Naive B cell (primary cell): ENCODE data around the gene SLC25A28. TPM values are rescaled to one million over a fixed set of nuclear protein-coding genes. Genes with fewer than 3 reads are reported as not detected.
A peak's percentile ranks its signal among the peaks of the same experiment; 100 is the strongest.

Experiments
- ATAC-seq, 2 donors: fragments of 150-1000 bp; cut with Tn5 transposase; 2 replicates each; pipeline ENCODE4 v1.10.0; 2021; ENCODE audit warnings: low read depth in 2 of 2, mild to moderate bottlenecking in 2 of 2, moderate library complexity in 2 of 2
- DNase-seq: peaks from one replicate; pipeline ENCODE4 v3.0.0; 2022
- H3K27ac Mint-ChIP-seq, 6 donors: one replicate each; pipeline ENCODE4 v1.8.0; 2020 to 2022; ENCODE audit warnings: mild to moderate bottlenecking in 6 of 6, mixed read lengths in 6 of 6, moderate library complexity in 5 of 6, inconsistent platforms in 2 of 6
- H3K27me3 Mint-ChIP-seq, 3 donors: one replicate each; pipeline ENCODE4 v1.8.0; 2021 to 2022; ENCODE audit warnings: mixed read lengths in 3 of 3, mild to moderate bottlenecking in 1 of 3
- H3K36me3 Mint-ChIP-seq, 2 donors: one replicate each; pipeline ENCODE4 v1.8.0; 2020 to 2022; ENCODE audit warnings: mixed read lengths in 2 of 2, inconsistent platforms in 1 of 2, mild to moderate bottlenecking in 1 of 2
- H3K4me1 Mint-ChIP-seq, 3 donors: one replicate each; pipeline ENCODE4 v1.8.0; 2020 to 2022; ENCODE audit warnings: mixed read lengths in 3 of 3, inconsistent platforms in 1 of 3, mild to moderate bottlenecking in 1 of 3, moderate library complexity in 1 of 3
- H3K4me3 Mint-ChIP-seq, 8 donors: one replicate each; pipeline ENCODE4 v1.8.0; 2020 to 2022; ENCODE audit warnings: mild to moderate bottlenecking in 8 of 8, mixed read lengths in 8 of 8, moderate library complexity in 8 of 8, inconsistent platforms in 2 of 8
- H3K9me3 Mint-ChIP-seq, 7 donors: one replicate each; pipeline ENCODE4 v1.8.0; 2020 to 2022; ENCODE audit warnings: mixed read lengths in 7 of 7, mild to moderate bottlenecking in 5 of 7, inconsistent platforms in 2 of 7, moderate library complexity in 1 of 7
- polyA plus RNA-seq, 6 donors: library from polyadenylated mRNA; unstranded; fragments of 300-500 nt; fragmentation: Illumina TruSeq; gene quantifications; one replicate each; pipeline ENCODE4 v1.2.3, GENCODE V29; 2021; ENCODE audit warnings: low read depth in 6 of 6

SLC25A28 gene, protein sequence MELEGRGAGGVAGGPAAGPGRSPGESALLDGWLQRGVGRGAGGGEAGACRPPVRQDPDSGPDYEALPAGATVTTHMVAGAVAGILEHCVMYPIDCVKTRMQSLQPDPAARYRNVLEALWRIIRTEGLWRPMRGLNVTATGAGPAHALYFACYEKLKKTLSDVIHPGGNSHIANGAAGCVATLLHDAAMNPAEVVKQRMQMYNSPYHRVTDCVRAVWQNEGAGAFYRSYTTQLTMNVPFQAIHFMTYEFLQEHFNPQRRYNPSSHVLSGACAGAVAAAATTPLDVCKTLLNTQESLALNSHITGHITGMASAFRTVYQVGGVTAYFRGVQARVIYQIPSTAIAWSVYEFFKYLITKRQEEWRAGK
- polyA plus RNA-seq = 10 to 100 TPM; 18.0 to 47.8 (median 28.4) TPM

DNA sequence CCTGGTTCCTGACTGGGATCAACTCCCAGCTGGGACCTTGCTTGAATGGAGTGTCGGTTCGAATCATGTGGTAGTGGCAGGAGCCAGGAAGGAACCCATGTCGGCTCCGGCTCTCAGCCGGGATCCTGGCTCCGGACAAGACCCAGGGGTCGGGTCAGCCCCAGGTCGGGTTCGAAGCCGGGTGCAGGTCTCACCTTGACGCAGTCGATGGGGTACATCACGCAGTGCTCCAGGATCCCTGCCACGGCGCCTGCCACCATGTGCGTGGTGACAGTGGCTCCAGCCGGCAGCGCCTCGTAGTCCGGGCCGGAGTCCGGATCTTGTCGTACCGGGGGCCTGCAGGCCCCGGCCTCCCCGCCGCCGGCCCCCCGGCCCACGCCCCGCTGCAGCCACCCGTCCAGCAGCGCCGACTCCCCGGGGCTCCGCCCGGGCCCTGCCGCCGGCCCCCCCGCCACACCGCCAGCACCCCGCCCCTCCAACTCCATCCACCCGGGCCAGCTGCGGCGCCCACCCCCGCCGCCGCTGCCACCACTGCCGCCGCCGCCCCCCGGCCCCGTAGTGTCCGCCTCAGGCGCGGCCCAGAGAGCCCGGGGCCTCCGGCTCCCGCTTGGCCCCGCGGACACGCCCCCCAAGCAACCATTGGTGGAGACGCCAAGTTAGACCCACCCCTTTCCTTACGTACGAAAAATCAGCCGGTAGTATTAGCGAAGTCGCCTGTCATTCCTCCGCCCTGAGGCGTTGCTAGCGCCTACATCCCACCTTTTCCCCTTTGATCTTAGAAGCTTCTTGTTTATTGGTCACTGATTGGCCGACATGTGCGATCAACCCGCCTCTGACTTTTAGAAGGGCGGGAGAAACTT lies at the start of gene SLC25A28:
SLC25A28 (minus strand) TSS at position 589 of the 860 bp plus-strand sequence; CDS start at position 485, 104 bp downstream.
- peak within 1 kb of the TSS; percentile 91 to 99 (median 97) for H3K27ac Mint-ChIP-seq
- ATAC-seq (no peak), DNase-seq (peak; percentile 95)
- peak within 1 kb of the TSS; percentile 72 to 96 (median 94) for H3K4me3 Mint-ChIP-seq
- H3K4me1 Mint-ChIP-seq = peaks cover 35 to 58% (median 45%) of the 10 kb centered on the region in 3 donors
- no peaks in the 10 kb centered on the region for H3K9me3 Mint-ChIP-seq
- no peaks in the 10 kb centered on the region for H3K27me3 Mint-ChIP-seq
- H3K36me3 Mint-ChIP-seq = no peaks in the 10 kb centered on the region

DNA sequence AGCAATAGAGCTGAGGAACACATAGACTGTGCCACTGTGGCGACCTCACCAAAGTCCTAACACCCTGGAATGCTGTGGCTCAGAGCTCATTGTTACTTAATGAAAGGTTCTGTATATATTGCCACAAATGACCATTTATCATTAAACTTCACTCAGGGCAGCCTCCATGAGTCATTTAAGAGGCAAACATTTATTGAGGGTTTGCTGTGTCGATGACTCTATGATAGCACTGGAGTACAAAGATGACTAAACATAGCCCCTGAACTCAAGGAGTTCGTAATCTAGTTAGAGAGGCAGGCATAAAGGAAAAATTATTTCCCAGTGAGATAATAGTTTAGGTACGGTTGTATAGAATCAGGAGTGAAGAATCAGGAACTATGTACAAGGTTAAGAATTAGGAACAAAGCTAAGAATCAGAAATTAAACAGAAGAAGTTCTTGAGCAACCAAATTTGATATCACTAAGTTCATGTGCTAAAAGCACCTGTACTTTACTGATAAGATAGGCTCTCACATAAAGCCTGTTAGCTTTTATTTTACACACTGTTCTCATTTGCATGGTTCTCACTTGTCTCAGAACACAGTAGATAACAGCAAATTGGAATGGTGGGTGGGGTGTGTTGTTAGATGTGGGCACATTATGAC lies 47.0 kb upstream of the SLC25A28 start:
- H3K4me3 Mint-ChIP-seq = no peak overlapping the region
- H3K27ac Mint-ChIP-seq = no peak overlapping the region
- H3K4me1 Mint-ChIP-seq = no peaks in the 10 kb centered on the region
- no peak for DNase-seq
- no peaks in the 10 kb centered on the region for H3K27me3 Mint-ChIP-seq
- H3K36me3 Mint-ChIP-seq = peaks cover 7 to 12% of the 10 kb centered on the region in 2 donors
- H3K9me3 Mint-ChIP-seq = no peaks in the 10 kb centered on the region
- ATAC-seq = no peak

DNA sequence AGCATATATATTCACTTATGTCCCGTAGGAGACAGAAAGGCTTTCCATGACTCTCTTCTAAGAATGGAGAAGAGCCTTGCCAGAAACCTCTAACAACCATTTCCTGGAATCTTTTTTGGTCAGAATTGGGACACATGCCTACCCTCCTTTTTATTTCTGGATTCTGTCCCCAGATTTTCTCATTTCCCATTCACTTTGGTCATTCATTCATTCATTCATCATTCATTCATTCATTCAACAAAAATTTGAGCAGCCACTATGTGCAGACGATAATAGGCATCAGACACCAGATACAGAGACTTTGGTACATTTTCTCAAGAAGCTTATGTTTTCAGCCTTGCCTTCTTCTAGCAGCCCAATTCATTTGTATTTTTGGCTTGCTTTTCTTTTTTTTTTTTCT lies 45.1 kb upstream of the SLC25A28 start:
- no peaks in the 10 kb centered on the region for H3K9me3 Mint-ChIP-seq
- H3K36me3 Mint-ChIP-seq = peaks cover 7 to 12% of the 10 kb centered on the region in 2 donors
- no peak for ATAC-seq
- no peak for DNase-seq
- peaks cover 0 to under 1% (median under 1%) of the 10 kb centered on the region in 3 donors for H3K4me1 Mint-ChIP-seq
- H3K27ac Mint-ChIP-seq = no peak overlapping the region
- H3K27me3 Mint-ChIP-seq = no peaks in the 10 kb centered on the region
- H3K4me3 Mint-ChIP-seq = no peak overlapping the region

DNA sequence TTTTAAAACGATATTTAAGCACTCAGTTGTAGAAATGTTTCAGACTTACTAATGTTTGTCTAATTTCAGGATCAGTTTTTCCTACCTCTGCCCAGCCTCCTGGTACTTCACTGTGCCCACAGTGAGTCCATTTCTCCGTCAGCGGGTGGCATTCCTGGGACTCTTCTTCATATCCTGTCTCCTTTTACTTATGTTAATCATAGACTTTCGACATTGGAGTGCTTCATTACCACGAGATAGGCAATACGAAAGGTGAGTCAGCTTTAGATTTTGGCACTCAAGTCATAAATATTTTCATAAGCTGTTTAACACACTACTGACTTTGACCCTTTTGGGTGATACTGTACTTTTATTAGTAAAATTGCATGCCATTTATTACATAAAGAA lies 41.1 kb upstream of the SLC25A28 start:
- H3K27ac Mint-ChIP-seq = no peak overlapping the region
- peaks cover 1 to 3% (median 2%) of the 10 kb centered on the region in 3 donors for H3K27me3 Mint-ChIP-seq

DNA sequence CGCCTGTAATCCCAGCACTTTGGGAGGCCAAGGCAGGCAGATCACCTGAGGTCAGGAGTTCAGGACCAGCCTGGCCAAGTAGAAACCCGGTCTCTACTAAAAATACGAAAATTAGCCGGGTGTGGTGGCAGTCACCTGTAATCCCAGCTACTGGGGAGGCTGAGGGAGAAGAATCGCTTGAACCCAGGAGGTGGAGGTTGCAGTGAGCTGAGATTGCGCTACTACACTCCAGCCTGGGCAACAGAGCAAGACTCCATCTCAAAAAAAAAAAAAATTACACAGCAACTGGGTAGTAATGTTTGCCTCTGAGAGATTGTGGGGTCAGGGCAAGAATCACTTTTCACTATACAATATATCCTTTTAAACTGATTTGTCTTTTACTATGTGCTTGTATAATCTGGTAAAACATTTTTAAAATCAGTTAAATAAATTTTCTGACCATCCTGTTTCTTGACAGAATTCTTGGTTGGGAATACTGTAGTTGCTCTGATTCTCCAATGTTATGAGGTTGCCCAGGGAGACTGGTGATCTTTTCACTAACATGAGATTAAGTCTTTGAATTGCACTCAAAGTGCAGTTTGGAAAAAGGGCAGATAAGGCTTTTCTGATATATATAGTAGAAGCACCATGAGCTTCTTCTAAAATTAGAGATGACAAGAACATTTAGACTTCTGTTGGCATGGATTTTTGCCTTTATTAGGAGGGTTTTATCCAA lies 40.6 kb upstream of the SLC25A28 start:
- Mint-ChIP-seq H3K4me3 (peak overlapping the region in 3 of 8 donors; percentile 40 to 81 (median 48)), H3K4me1 (peaks cover 19 to 23% (median 22%) of the 10 kb centered on the region in 3 donors), H3K36me3 (peaks cover 0 to 3% of the 10 kb centered on the region in 2 donors), H3K9me3 (no peaks in the 10 kb centered on the region), H3K27ac (no peak overlapping the region), H3K27me3 (peaks cover 4 to 8% (median 8%) of the 10 kb centered on the region in 3 donors)
- ATAC-seq (no peak), DNase-seq (no peak)

More for the DNA sequence above, 41.1 kb upstream of the SLC25A28 start:
- ATAC-seq (no peak), DNase-seq (no peak)
- H3K36me3 Mint-ChIP-seq = peaks cover 0 to 7% of the 10 kb centered on the region in 2 donors
- no peaks in the 10 kb centered on the region for H3K9me3 Mint-ChIP-seq
- H3K4me3 Mint-ChIP-seq = peak overlapping the region in 1 of 8 donors; percentile 67
- H3K4me1 Mint-ChIP-seq = peaks cover 19 to 23% (median 22%) of the 10 kb centered on the region in 3 donors

DNA sequence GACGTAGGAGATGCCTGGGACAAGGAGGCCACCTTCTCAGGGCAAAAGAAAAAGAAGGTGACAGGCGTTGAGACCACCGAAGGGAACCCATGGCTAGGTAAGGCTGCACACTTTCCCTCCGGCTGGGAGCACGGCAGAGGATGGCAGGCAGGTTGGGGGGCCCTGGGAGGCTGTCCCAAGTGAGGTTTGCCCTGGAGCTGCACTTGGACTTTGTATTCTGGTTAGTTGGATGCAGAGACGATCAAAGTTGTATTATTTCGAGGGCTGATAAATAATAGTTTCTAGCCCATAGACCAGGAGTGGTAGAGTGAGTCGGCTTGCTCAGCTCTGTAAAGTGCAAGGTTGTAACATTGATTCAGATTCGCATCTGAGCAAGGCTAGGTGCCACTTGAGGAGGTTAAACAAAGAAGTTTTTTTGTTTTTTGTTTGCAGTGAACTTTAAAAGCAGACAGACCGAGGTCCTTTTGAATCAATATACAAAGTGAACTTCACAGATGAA lies 39.7 kb upstream of the SLC25A28 start:
- ATAC-seq (no peak), DNase-seq (no peak)
- Mint-ChIP-seq H3K27me3 (peaks cover 4 to 12% (median 10%) of the 10 kb centered on the region in 3 donors), H3K27ac (peak overlapping the region in 2 of 6 donors; percentile 51 to 85), H3K4me1 (peaks cover 19 to 23% (median 22%) of the 10 kb centered on the region in 3 donors), H3K9me3 (no peaks in the 10 kb centered on the region), H3K4me3 (peak overlapping the region; percentile 73 to 93 (median 89)), H3K36me3 (no peaks in the 10 kb centered on the region)

DNA sequence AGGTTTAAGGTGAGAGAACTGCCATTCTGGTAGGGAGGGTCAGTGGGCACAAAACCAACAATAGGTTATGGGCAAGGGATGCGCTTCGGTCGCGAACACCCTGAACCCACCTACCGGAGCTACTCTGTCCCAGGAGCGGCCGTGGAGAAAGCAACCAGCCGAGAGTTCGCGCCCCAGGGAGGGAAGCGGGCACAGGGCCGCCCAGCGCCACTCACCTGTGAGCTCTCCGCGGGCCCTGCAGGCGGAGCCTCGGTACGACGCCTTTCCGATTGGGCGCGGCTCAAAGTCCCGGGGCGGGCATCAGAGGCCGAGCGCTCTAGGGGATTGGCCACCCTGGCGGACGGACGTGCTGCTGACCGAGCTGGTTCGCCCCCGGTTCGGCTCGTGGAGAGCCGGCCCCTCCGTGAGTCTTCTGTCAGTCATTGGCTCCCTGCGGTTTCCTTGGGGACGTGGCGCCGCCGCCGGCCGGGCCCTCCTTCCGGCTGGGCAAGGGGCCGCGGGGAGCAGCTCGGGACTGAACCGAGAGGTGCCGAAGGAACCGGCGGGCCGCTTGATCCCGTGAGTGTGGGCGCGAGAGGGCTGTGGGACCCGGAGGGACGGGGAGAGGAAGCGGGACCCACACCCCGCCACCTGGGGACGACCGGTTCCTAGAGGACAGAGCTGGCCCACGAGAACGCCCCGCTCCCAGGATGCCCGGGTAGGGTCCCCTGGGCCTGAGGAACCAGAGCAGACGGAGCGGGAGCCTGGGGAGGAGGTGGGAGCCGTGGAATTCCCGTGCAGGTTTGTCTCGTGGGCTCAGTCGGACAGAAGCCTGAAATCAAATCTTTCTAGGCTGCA lies 39.0 kb upstream of the SLC25A28 start, which contains the start of gene ENTPD7:
ENTPD7 (plus strand) TSS at position 479 of the 837 bp plus-strand sequence. CDS start 448 bp downstream, outside the sequence.
- no peaks in the 10 kb centered on the region for H3K36me3 Mint-ChIP-seq
- no peaks in the 10 kb centered on the region for H3K9me3 Mint-ChIP-seq
- peak; percentile 87 for DNase-seq
- H3K4me3 Mint-ChIP-seq = peak within 1 kb of the TSS; percentile 73 to 93 (median 89)
- peak within 1 kb of the TSS; percentile 4 to 87 (median 78) for H3K27ac Mint-ChIP-seq
- peaks cover 4 to 14% (median 10%) of the 10 kb centered on the region in 3 donors for H3K27me3 Mint-ChIP-seq
- peak; percentile 97 to 98 for ATAC-seq
- H3K4me1 Mint-ChIP-seq = peaks cover 19 to 23% (median 22%) of the 10 kb centered on the region in 3 donors

DNA sequence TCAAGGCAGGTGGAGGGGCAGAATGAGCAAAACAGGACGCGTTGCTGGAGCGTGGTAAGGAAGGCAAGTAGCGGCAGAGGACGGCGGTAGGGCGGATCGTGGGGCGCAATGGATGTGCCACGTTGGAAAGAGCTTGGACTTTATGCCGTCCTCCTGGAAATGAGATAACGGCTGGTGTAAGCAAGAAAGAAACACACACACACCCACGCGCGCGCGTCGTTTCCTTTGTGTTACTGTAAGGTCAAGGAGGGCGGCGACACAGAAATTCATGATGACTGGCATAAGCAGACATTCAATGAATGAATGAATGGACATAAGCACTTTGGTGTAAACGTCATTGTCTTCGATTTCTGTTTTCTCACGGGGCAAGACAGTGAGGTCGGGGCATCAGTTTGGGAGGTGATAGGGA lies 38.4 kb upstream of the SLC25A28 start:
- peak in 1 of 2 donors; percentile 1 for ATAC-seq
- H3K4me3 Mint-ChIP-seq = peak overlapping the region; percentile 73 to 93 (median 89)
- peak overlapping the region; percentile 4 to 87 (median 65) for H3K27ac Mint-ChIP-seq
- peaks cover 19 to 23% (median 22%) of the 10 kb centered on the region in 3 donors for H3K4me1 Mint-ChIP-seq
- H3K9me3 Mint-ChIP-seq = no peaks in the 10 kb centered on the region
- DNase-seq = no peak
- H3K36me3 Mint-ChIP-seq = no peaks in the 10 kb centered on the region
- H3K27me3 Mint-ChIP-seq = peaks cover 9 to 20% (median 10%) of the 10 kb centered on the region in 3 donors

DNA sequence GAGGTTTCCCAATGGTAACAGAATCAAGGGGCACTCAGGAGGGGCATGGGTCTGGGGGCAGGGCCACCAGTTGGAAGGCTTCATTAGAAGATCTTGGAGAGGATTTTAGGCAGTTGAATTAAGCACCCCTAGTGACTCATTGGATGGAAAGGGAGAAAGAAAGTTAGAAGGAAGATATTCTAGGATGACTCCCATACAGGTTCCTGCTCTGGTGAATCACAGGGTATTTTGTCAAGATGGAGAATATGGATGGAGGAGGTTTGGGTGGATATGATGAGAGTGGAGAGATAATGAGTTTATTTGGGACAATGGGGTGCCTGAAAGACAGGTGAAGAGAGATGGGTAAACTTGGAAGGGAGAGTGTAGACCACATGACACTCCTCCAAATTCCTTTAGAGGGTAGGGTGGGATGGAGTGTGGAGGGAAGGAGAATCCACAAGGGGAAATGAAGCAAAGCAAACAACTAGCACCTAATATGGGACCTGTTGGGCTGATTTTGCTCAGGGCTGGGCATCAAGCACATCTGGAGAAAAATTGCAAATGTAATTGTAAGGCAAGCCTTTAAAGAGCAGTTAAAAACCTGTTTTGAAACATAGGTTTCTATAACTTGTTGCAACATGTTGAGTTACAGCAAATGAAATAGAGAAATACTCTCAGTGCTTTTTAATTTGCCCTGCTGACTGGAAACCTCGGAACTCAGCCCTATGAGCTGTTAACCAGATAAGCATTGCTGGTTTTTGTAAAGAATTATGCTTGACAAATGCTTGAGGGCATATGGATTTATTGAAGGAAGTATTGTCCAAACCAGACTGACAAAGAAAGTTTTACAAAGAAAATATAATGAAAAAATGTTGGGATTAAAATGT lies 36.2 kb upstream of the SLC25A28 start:
- H3K4me3 Mint-ChIP-seq = peak overlapping the region in 1 of 8 donors; percentile 31

DNA sequence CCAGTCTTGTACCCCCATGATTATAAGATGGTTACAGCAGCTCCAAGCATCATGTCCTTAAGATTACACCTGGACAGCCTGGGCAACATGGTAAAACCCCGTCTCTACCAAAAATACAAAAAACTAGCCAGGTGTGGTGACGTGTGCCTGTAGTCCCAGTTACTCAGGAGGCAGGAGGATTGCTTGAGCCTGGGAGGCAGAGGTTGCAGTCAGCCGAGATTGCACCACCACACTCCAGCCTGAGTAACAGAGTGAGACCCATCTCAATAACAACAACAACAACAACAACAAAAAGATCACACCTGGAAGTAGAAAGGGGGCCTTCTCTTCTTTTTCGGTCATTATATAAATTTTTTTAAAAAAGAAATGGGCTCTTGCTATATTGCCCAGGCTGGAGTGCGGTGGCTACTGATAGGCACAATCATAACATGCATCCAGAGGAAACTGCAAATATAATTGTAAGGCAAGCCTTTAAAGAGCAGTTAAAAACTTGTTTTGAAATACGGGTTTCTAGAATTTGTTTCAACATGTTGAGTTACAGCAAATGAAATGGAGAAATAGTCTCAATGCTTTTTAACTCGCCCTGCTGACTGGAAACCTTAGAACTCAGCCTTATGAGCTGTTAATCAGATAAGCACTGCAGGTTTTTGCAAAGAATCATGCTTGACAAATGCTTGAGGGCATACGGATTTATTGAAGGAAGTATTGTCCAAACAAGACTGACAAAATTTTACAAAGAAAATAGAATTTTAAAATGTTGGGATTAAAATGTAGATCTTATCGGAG lies 34.3 kb upstream of the SLC25A28 start:
- H3K4me1 Mint-ChIP-seq = peaks cover 14 to 15% (median 15%) of the 10 kb centered on the region in 3 donors

More for the DNA sequence above, 36.2 kb upstream of the SLC25A28 start:
- ATAC-seq (no peak), DNase-seq (no peak)
- no peaks in the 10 kb centered on the region for H3K36me3 Mint-ChIP-seq
- H3K27me3 Mint-ChIP-seq = peaks cover 11 to 25% (median 15%) of the 10 kb centered on the region in 3 donors
- H3K9me3 Mint-ChIP-seq = no peaks in the 10 kb centered on the region
- H3K4me1 Mint-ChIP-seq = peaks cover 19 to 23% (median 22%) of the 10 kb centered on the region in 3 donors
- peak overlapping the region in 3 of 6 donors; percentile 6 to 59 (median 23) for H3K27ac Mint-ChIP-seq

More for the DNA sequence above, 34.3 kb upstream of the SLC25A28 start:
- ATAC-seq = no peak
- no peaks in the 10 kb centered on the region for H3K36me3 Mint-ChIP-seq
- H3K27ac Mint-ChIP-seq = no peak overlapping the region
- H3K9me3 Mint-ChIP-seq = no peaks in the 10 kb centered on the region
- H3K4me3 Mint-ChIP-seq = no peak overlapping the region
- DNase-seq = no peak
- H3K27me3 Mint-ChIP-seq = peaks cover 20 to 33% (median 30%) of the 10 kb centered on the region in 3 donors
